ENCODE results near the gene LZTR1. TPM values are rescaled to one million over a fixed set of nuclear protein-coding genes. Genes with fewer than 3 reads are reported as not detected.

The LZTR1 gene
- total RNA-seq, 1 donor from 2014 or later, result 37.5 TPM

GRCh38 chr22:21010426-21011113 is 28.5 kb downstream of the LZTR1 start:
- no peak for DNase-seq (ENCODE audit: low spot score in 2 of 2)
- FAIRE-seq, result no peak

- DNase-seq (ENCODE audit: low spot score in 2 of 2), result no peak
Measured at GRCh38 chr22:21012446-21013407, 30.6 kb downstream of the LZTR1 start.

GRCh38 chr22:21013657-21014201 is 31.6 kb downstream of the LZTR1 start:
- FAIRE-seq (no peak), DNase-seq (ENCODE audit: low spot score in 2 of 2) (no peak)

More at GRCh38 chr22:21012446-21013407, 30.6 kb downstream of the LZTR1 start:
- no peak for FAIRE-seq

- no peak for FAIRE-seq
- DNase-seq (ENCODE audit: low spot score in 2 of 2), result peak; percentile 75 to 94
Measured at GRCh38 chr22:21014202-21014725, 32.2 kb downstream of the LZTR1 start.

- no peak for DNase-seq (ENCODE audit: low spot score in 2 of 2)
- FAIRE-seq, result no peak
Measured at GRCh38 chr22:21014726-21015465, 32.8 kb downstream of the LZTR1 start, which contains the start of gene P2RX6. TSS of gene P2RX6 (plus strand) at chr22:21015165. CDS start at chr22:21015175, 10 bp downstream.

GRCh38 chr22:21015466-21016006 is 33.4 kb downstream of the LZTR1 start:
- FAIRE-seq, result no peak

GRCh38 chr22:21016644-21017420 is 34.7 kb downstream of the LZTR1 start:
- FAIRE-seq (no peak), DNase-seq (ENCODE audit: low spot score in 2 of 2) (no peak)

More at GRCh38 chr22:21015466-21016006, 33.4 kb downstream of the LZTR1 start:
- no peak for DNase-seq (ENCODE audit: low spot score in 2 of 2)

- FAIRE-seq, result no peak
- no peak for DNase-seq (ENCODE audit: low spot score in 2 of 2)
Measured at GRCh38 chr22:21018314-21018713, 36.2 kb downstream of the LZTR1 start.

GRCh38 chr22:21020802-21021429 is 38.8 kb downstream of the LZTR1 start:
- no peak for DNase-seq (ENCODE audit: low spot score in 2 of 2)
- FAIRE-seq, result no peak

- DNase-seq (ENCODE audit: low spot score in 2 of 2) (no peak), FAIRE-seq (no peak)
Measured at GRCh38 chr22:21022507-21022906, 40.4 kb downstream of the LZTR1 start.

GRCh38 chr22:21022955-21023614 is 41.0 kb downstream of the LZTR1 start:
- DNase-seq (ENCODE audit: low spot score in 2 of 2), result no peak
- FAIRE-seq, result no peak

- FAIRE-seq, result no peak
Measured at GRCh38 chr22:21025266-21025665, 43.2 kb downstream of the LZTR1 start.

GRCh38 chr22:21025763-21026755 is 44.0 kb downstream of the LZTR1 start:
- DNase-seq (ENCODE audit: low spot score in 2 of 2) (no peak), FAIRE-seq (no peak)

More at GRCh38 chr22:21025266-21025665, 43.2 kb downstream of the LZTR1 start:
- no peak for DNase-seq (ENCODE audit: low spot score in 2 of 2)

GRCh38 chr22:21026783-21027692 is 44.9 kb downstream of the LZTR1 start:
- DNase-seq (ENCODE audit: low spot score in 2 of 2) (no peak), FAIRE-seq (no peak)
